Activated naive CD4-positive, alpha-beta T cell treated with anti-CD3 and anti-CD28 coated beads, Interleukin-2, amount 50 U/mL, for 72 hours (primary cell): Measurements from ENCODE around the gene ITPK1. TPM values are rescaled to one million over a fixed set of nuclear protein-coding genes. Genes with fewer than 3 reads are reported as not detected.

ENCODE experiments used
- ATAC-seq, 2 donors: fragments of 150-1000 bp; cut with Tn5 transposase; 2 replicates each; pipeline ENCODE4 v1.10.0; 2021; ENCODE audit warnings: mild to moderate bottlenecking in 2 of 2, moderate library complexity in 2 of 2
- DNase-seq, 2 donors: peaks; one replicate each; pipeline ENCODE4 v3.0.0; 2021 to 2022; ENCODE audit warnings: low spot score in 2 of 2
- H3K27ac Mint-ChIP-seq, 2 donors: one replicate each; pipeline ENCODE4 v1.8.0; 2022; ENCODE audit warnings: mild to moderate bottlenecking in 2 of 2, mixed read lengths in 2 of 2
- H3K36me3 Mint-ChIP-seq, 2 donors: one replicate each; pipeline ENCODE4 v1.8.0; 2022; ENCODE audit warnings: mixed read lengths in 2 of 2
- H3K9me3 Mint-ChIP-seq, 2 donors: one replicate each; pipeline ENCODE4 v1.8.0; 2022; ENCODE audit warnings: mixed read lengths in 2 of 2
- total RNA-seq, 2 donors: library from RNA; stranded (reverse); gene quantifications; one replicate each; pipeline ENCODE4 v1.2.3, GENCODE V29; 2022

ITPK1 gene
- total RNA-seq, 2 donors from 2014 or later: 15.2 to 33.2 TPM

DNA sequence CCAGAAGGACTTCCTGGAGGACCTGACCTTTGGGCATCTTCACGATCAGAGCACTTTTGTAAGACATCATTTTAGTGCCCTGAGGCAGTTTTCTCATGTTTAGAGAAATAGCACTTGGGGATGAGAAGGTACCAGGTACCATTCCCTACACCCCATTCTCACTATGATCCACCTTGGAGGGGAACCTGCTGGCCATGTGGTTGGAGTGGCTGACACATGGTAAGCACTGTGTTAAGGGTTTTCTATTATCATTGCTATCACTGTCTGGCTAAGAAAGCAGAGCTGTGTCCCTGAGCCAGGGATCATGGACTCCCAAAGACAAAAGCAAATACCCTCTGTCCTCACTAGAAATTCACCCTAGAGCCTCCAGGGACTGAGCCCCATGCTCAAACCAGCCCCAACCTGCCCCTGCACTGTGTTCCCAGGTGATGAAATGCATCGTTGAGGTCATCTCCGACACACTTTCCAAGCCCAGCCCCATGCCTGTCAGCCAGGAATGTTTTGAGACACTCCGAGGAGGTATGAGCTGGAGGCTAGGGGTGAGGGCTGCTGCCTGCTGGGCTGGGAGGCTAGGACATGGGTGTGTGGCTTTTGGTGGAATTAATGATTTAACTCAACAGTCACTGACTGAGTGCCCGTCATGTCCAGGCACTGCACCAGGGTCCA lies 189.4 kb downstream of the ITPK1 start:
- DNase-seq: no peak
- no peak for ATAC-seq
- peaks cover 0 to 10% of the 10 kb centered on the region in 2 donors for H3K36me3 Mint-ChIP-seq
- H3K9me3 Mint-ChIP-seq: peaks cover 0 to 9% of the 10 kb centered on the region in 2 donors
- no peak overlapping the region for H3K27ac Mint-ChIP-seq

DNA sequence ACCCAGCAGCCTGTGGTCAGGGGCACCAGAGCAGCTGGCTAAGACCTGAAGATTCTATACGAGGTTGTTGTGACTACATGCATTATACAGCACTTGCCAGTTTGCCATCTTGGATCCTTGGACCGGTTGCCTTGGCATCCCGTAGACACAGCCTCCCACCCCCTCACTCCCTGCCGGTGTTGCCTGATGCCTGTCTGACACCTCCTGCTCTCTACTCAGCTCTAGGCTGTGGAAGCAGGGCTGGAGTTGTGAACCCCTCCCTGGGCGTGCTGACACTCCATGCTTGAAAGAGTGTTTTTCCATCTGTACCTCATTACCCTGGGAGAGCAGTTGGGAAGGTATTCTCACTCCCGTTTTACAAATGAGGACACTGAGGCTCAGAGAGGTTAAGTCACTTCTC lies 190.3 kb downstream of the ITPK1 start:
- ATAC-seq: no peak
- H3K36me3 Mint-ChIP-seq: peaks cover 0 to 10% of the 10 kb centered on the region in 2 donors

DNA sequence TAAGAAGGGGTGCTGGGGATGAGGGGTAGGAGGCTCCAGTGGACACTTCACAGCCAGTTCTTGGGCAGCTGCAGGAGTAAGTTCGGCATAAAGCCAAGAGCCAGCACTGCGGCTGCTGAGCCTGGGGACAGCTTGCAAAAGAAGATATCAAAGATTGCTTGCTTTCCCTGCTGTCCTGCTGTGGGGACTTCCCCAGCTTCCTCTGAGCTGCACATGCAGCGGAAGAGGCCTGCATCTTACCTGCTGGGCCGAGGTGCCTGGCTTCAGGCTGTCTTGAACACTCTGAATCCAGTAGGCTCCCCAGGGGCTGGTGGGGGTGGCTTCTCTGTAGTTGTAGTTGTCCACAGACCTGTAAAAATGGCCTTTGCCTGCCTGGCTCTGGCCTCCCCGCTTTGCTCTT lies 191.5 kb downstream of the ITPK1 start:
- Mint-ChIP-seq H3K27ac (no peak overlapping the region), H3K9me3 (peaks cover 0 to 13% of the 10 kb centered on the region in 2 donors)
- DNase-seq: no peak

More for the DNA sequence above, 190.3 kb downstream of the ITPK1 start:
- H3K9me3 Mint-ChIP-seq: peaks cover 0 to 13% of the 10 kb centered on the region in 2 donors
- no peak for DNase-seq
- H3K27ac Mint-ChIP-seq: no peak overlapping the region

DNA sequence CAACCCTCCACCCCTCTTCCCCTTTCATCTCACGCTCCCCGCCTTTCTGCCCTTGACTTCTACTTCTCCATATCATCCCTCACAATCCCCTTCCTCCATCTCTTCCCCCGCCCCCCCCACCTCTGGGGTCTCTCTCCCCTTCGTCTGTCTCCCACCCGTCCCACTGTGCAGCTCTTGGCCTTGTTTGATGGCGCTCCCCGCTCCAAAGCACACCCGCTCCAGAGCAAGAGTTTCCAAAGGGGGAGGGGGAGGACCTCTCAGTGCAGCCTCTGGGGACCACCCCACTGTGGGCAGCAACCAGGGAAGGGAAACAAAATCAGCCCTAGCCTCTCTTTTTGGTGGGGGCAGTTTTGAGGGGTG lies 192.0 kb downstream of the ITPK1 start:
- ATAC-seq (no peak), DNase-seq (no peak)
- Mint-ChIP-seq H3K27ac (no peak overlapping the region), H3K9me3 (peaks cover 0 to 13% of the 10 kb centered on the region in 2 donors), H3K36me3 (peaks cover 0 to 10% of the 10 kb centered on the region in 2 donors)

More for the DNA sequence above, 191.5 kb downstream of the ITPK1 start:
- no peak for ATAC-seq
- peaks cover 0 to 10% of the 10 kb centered on the region in 2 donors for H3K36me3 Mint-ChIP-seq

DNA sequence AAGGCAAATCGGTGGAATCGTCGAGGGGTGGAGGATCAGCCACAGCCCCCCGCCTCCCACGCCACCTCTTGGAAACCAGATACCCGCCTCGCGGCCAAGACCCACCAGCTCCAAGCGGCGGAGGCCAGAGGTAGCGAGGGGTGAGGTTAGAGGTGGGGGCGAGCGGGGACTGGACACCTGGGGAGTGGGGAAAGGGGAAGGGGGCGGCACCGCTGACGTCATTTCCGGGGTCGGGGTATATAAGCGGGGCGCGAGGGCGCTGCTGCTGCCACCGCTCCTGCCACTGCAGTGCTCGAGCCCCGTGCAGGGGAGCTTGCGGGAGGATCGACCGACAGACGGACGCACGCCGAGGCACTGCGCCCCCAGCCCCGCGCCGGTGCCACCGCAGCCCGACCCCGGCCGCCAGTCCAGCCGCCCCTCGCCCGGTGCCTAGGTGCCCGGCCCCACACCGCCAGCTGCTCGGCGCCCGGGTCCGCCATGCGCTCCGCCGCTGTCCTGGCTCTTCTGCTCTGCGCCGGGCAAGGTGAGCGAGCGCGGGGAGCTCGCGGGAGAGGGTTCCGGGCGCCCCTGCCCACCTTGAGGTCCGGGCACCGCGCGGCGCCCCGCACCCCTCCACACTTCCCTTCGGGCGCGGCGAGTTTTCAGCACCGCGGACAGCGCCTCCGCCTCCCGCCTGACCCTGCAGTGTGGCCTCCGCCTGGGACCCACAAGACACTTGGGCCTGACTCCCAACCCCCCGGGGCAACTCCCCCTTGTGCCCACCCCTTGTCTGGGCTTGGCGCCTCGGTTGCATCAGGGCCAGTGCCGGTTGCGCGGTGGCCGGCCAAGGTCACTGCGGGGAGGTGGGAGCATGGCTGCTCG lies 192.6 kb downstream of the ITPK1 start, which contains the start of gene CHGA:
Gene CHGA, plus strand, starts transcription at position 268 of the 861 bp plus-strand sequence. Its CDS starts 210 bp downstream, at position 478.
- DNase-seq: peak in 1 of 2 donors; percentile 70
- Mint-ChIP-seq H3K9me3 (peaks cover 0 to 13% of the 10 kb centered on the region in 2 donors), H3K36me3 (peaks cover 0 to 10% of the 10 kb centered on the region in 2 donors), H3K27ac (no peak within 1 kb of the TSS)
- peak; percentile 59 to 70 for ATAC-seq

DNA sequence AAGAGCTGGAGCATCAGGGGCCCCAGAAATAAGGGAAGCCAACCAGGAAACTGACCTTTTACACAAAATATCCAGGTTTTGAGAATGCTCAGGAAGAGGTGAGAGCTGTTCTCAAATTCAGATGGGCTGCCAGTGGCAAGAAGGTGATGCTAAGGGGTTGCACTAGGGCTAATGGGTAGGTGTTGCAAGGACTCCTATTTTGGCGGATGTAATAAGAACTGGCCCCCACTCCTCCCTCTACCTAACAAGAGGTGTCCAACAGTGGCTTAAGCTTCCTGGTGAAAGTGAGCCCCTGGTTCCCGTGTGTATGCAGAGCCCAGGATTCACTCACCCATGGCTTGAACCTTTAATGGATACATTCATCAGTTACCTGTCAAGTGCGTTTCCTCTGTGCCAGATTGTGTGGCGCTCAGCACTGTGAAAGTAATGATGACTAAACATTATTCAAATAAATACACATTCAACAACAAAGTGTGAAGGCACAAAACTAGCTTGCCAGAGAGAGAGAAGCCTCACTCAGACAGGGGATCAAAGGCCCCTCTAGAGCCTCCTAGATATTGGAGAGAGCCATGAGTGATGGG lies 193.5 kb downstream of the ITPK1 start:
- Mint-ChIP-seq H3K27ac (no peak overlapping the region), H3K9me3 (peaks cover 0 to 13% of the 10 kb centered on the region in 2 donors), H3K36me3 (peaks cover 0 to 10% of the 10 kb centered on the region in 2 donors)
- DNase-seq: no peak
- no peak for ATAC-seq

DNA sequence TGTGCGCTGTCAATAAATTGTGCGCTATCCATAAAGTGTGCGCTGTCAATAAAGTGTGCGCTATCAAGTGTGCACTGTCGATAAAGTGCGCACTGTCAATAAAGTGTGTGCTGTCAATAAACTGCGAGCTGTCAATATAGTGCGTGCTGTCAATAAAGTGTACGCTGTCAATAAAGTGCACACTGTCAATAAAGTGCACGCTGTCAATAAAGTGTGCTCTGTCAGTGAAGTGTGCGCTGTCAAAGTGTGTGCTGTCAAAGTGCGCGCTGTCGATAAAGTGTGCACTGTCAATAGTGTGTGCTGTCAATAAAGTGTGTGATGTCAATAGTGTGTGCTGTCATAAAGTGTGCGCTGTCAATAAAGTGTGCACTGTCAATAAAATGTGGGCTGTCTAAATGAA lies 195.7 kb downstream of the ITPK1 start:
- no peak for ATAC-seq
- Mint-ChIP-seq H3K27ac (no peak overlapping the region), H3K36me3 (peaks cover 0 to 10% of the 10 kb centered on the region in 2 donors), H3K9me3 (peaks cover 0 to 13% of the 10 kb centered on the region in 2 donors)
- no peak for DNase-seq

DNA sequence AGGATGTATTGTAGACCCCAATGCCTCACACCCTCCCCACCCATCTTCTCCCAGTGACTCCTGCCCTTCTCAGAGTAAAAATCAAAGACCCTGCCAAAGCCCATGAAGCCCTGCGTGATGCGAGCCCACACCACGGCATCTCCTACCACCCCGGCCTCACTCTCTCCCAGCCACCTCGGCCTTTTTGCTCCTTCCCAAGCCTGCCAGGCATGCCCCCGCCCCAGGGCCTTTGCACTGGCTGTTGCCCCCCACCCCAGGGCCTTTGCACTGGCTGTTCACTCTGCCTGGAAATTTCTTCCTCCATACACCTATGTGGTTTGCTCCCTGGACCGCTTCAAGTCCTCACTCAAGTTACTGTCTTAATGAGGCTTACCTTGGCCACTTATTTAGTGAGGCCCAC lies 197.8 kb downstream of the ITPK1 start:
- no peak for DNase-seq
- ATAC-seq: no peak
- H3K9me3 Mint-ChIP-seq: peaks cover 0 to 16% of the 10 kb centered on the region in 2 donors
- peaks cover 0 to 10% of the 10 kb centered on the region in 2 donors for H3K36me3 Mint-ChIP-seq
- H3K27ac Mint-ChIP-seq: no peak overlapping the region

DNA sequence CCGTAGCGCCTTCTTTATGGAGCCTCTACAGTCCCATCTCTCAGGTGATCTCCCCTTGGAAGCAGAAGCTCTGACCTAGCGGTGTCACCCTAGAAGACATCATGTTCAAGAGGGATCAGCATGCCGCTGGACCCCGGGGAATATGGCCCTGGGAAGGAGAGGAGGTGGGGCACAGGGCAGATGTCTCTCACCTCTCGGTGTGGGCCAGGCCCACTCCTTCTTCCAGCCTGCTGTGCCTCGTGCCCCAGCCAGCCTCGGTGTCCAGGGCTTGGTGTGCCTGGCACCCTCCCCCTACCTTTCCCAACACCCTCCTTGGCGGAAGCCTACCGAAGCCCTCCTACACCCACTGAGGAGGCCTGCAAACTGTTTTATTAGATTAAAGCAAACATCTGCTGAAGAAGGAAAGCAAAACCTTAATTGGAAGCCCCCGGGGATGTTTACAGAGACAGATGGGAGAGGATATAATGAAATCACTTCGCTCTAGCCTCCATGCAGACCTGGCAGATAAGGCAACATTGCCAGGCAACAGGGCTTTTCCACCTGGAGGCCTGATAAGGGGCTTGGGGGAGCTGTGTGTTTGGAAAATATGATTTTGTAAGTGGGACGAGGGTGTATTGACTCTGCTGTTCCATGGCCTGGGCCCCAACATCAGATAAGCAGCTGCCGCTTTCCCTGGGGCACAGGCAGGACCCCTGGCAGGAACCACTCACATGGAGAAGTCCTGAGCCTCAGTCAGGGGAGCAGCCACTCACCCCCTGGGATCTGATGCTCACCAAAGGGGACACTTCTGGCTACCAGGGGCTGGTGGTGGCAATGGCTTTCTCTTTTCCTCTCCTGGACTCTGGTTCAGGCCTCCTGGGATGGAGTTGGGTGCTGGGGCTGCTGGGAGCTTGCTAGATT lies 198.4 kb downstream of the ITPK1 start:
- DNase-seq (no peak), ATAC-seq (no peak)
- Mint-ChIP-seq H3K27ac (no peak overlapping the region), H3K36me3 (peaks cover 0 to 6% of the 10 kb centered on the region in 2 donors), H3K9me3 (peaks cover 0 to 12% of the 10 kb centered on the region in 2 donors)

DNA sequence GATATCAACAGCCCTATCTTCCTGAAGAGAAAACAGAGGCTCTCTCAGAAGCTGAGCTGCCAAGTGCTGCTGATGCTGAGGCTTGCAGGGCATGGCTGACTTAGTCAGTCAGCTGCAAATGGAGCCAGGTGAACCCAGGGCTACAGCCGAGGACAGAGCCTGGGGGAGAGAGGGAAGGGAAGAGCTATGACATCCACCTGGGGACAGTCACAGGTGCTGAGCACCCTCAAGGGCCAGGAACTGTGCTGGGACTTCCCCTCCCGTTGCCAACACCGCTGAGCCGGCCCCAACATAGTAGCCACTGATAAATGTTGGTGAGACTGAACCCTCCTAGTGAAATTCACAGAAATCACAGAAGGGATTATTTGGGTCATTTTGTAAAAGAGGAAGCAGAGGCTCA lies 199.5 kb downstream of the ITPK1 start:
- ATAC-seq (no peak), DNase-seq (no peak)
- no peaks in the 10 kb centered on the region for H3K36me3 Mint-ChIP-seq
- H3K9me3 Mint-ChIP-seq: peaks cover 0 to 6% of the 10 kb centered on the region in 2 donors
- no peak overlapping the region for H3K27ac Mint-ChIP-seq

DNA sequence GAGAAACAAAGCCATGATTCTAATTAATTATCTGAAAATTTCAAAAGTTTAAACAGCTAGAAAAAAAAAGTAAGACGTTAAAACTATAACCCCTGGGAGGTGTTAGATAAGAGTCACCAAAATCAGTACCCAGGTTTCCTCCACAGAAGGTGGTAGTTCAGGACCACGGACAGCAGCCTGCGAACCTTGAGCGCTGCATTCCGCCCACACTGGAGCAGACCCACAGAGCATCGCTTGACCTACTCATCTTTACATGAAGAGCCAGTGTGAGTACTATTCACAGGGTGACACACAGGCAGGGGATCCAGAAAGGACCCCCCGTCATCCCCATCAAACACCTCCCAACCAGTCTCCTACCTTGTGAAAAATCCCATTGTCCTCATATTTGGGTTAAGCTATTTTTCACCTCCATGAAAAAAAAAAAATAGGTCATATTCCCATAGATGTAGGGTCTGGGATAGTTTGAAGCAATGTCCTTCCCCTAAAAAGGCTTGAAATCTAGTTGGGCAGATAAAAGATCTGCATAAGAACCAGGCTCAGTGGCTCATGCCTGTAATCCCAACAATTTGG lies 201.6 kb downstream of the ITPK1 start:
- H3K27ac Mint-ChIP-seq: no peak overlapping the region
- DNase-seq (peak in 1 of 2 donors; percentile 54), ATAC-seq (peak in 1 of 2 donors; percentile 32)
- peaks cover 0 to 3% of the 10 kb centered on the region in 2 donors for H3K9me3 Mint-ChIP-seq
- H3K36me3 Mint-ChIP-seq: no peaks in the 10 kb centered on the region

DNA sequence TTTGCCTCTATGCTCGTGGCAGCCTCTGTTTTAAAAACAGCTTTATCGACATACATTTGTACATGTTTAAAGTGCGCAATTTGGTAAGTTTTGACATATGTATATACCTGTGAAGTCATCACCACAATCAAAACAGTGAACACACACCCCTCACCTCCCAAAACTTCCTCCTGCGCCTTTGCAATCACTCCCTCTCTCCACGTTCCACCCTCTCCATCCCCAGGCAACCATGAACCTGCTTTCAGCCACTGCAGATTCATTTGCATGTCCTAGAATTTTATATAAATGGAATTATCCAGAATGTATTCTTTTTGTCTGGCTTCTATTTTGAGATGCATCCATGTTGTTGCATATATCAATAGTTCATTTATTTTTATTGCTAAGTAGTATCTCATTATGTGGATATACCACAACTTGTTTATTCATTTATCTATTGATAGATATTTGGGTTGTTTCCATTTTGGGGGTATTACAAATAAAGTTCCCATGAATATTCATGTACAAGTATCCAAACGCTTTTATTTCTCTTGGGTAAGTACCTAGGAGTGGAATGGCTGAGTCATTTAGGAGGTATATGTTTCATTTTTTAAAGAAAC lies 208.3 kb downstream of the ITPK1 start:
- DNase-seq: no peak
- no peak for ATAC-seq
- Mint-ChIP-seq H3K27ac (no peak overlapping the region), H3K9me3 (no peaks in the 10 kb centered on the region), H3K36me3 (no peaks in the 10 kb centered on the region)

DNA sequence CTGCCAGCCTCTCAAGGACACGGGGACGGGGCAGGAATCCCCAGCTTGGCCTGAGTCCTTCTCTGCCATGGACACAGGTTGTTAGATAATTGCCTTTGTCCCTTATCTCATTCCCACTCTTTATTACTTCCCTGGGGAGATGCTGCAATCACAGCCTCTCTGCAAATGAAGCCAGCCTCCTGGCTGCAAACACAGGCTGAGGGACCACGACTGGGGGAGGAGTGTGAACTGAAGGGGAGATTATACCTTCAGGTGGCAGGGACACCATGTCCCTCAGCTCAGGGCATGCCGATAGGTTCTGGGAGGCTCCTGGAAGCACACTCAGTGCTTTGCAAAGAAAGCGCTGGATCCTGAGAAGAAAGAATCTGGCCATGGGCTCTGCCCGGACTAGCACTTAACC lies 208.9 kb downstream of the ITPK1 start:
- ATAC-seq (no peak), DNase-seq (no peak)
- Mint-ChIP-seq H3K27ac (no peak overlapping the region), H3K36me3 (no peaks in the 10 kb centered on the region), H3K9me3 (no peaks in the 10 kb centered on the region)

DNA sequence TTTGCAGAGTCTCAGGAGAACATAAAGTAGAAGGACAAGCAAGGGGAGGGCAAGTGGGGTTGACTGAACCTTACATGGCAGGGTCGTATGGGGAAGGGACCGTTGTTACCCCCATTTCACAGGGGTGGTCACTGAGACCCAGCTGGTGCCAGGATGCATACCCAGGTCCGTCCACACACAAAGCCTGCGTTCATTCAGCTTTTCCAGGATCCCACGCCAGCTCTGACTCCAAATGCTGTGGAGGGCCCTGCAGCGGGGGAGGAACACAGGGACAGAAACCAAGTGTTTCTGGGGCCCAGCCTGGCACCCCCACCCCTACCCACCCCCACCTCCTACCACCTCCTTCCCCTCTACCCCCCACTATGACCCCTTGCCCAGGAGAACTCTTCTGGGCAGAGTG lies 209.3 kb downstream of the ITPK1 start:
- ATAC-seq: no peak
- no peak overlapping the region for H3K27ac Mint-ChIP-seq
- no peak for DNase-seq
- H3K36me3 Mint-ChIP-seq: no peaks in the 10 kb centered on the region
- no peaks in the 10 kb centered on the region for H3K9me3 Mint-ChIP-seq

DNA sequence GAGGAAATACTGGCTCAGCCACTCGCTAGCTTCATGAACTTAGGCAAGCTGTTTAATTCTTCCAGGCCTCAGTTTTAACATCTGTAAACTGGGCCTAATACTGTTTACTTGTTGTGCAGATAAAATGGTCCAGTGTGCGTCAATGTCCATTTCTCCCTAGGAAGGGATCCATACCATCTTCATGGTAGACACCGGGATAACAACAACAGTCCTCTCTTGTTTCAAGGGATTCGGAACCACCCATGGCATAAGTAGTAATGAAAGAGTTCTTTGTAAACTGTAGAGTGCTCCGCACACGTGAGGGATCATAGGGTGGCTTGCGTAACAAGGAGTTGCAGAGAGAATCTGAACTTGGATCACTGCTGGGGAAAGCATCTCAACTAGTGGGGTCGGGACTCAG lies 210.1 kb downstream of the ITPK1 start:
- ATAC-seq (no peak), DNase-seq (no peak)
- Mint-ChIP-seq H3K9me3 (no peaks in the 10 kb centered on the region), H3K27ac (no peak overlapping the region), H3K36me3 (no peaks in the 10 kb centered on the region)

DNA sequence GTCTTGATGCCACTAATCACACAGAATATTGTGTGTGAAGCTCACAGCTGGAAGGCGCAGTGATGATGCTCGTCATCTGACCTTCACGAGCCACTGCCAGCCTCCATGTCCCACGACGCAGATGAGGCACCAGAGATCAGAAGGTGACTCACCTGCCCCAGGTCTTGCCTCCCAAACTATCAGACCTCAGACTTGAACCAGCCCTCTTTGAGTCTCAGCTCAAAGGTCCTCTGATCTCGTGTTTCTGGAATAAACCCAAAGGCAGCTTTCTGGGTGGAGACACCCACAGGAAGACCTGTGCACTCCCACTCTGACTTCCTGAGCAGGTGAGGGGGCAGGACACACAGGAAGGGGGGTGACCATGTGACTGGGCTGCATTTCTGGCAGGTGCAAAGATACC lies 212.4 kb downstream of the ITPK1 start:
- peak; percentile 46 to 64 for ATAC-seq
- peak overlapping the region in 1 of 2 donors; percentile 76 for H3K27ac Mint-ChIP-seq

More for the DNA sequence above, 212.4 kb downstream of the ITPK1 start:
- H3K9me3 Mint-ChIP-seq: no peaks in the 10 kb centered on the region
- no peak for DNase-seq
- H3K36me3 Mint-ChIP-seq: no peaks in the 10 kb centered on the region
